Lower leg skin (tissue), 4 donors: ENCODE data around the gene EVL. TPM values are rescaled to one million over a fixed set of nuclear protein-coding genes. Genes with fewer than 3 reads are reported as not detected.

Source experiments
- DNase-seq, 2 donors: peaks; one replicate each; pipeline ENCODE4 v3.0.0-alpha.2; 2019; ENCODE audit warnings: low spot score in 2 of 2
- H3K4me3 ChIP-seq: fragments of 200-600 bp; sonication (generic); 2 replicates; pipeline ENCODE4 v1.5.1; 2017; ENCODE audit warnings: mild to moderate bottlenecking, low read depth; ENCODE audit not compliant: poor library complexity, severe bottlenecking
- CTCF ChIP-seq, 3 donors: fragments of 450-650 bp; IDR thresholded peaks; one replicate each; pipeline ENCODE4 v1.5.1; 2016; ENCODE audit warnings: antibody characterized with exemption in 3 of 3, mild to moderate bottlenecking in 3 of 3, moderate library complexity in 2 of 3
- POLR2A ChIP-seq, 2 donors: fragments of 450-650 bp; IDR thresholded peaks; one replicate each; pipeline ENCODE4 v1.6.1; 2016 to 2017; ENCODE audit warnings: antibody characterized with exemption in 2 of 2, mild to moderate bottlenecking in 1 of 2, moderate library complexity in 1 of 2
- WGBS, 2 donors: methylation state at CpG; one replicate each; pipeline ENCODE4 v1.1.5; 2018; 5-methylcytosine and 5-hydroxymethylcytosine counted together
- intact Hi-C: fragments of 100-400 bp; cut with DNase I; formaldehyde crosslinking; loops from one replicate; pipeline ENCODE4 v1.15.0; 2023; ENCODE audit warnings: low total_unique reads
- total RNA-seq, 4 donors: library from RNA; depleted of rRNA; stranded (reverse); fragments of >200 nt; gene quantifications; one replicate each; pipeline ENCODE4 v1.1.0, GENCODE V29; 2016

The EVL gene
- total RNA-seq, 4 donors from 2014 or later: 26.4 to 51.4 (median 40.9) TPM

- no peak overlapping the region for H3K4me3 ChIP-seq
- intact Hi-C loops: no loop called here
- DNase-seq: no peak
- no peak for TF ChIP-seq CTCF (IDR thresholded peaks at IDR 0.05)
- no peak for TF ChIP-seq POLR2A (IDR thresholded peaks at IDR 0.05)
- 63 to 78% methylated on average over 4 of the region's 4 CpGs for WGBS, 2 donors
Measured at GRCh38 chr14:100075681-100076080, 10.5 kb downstream of the EVL start.

GRCh38 chr14:100076133-100076532 is 10.9 kb downstream of the EVL start:
- intact Hi-C loops: no loop called here
- peak in 1 of 2 donors; percentile 34 for DNase-seq
- WGBS, 2 donors: 77 to 85% methylated on average over 5 of the region's 5 CpGs
- H3K4me3 ChIP-seq: no peak overlapping the region
- no peak for TF ChIP-seq CTCF (IDR thresholded peaks at IDR 0.05)
- no peak for TF ChIP-seq POLR2A (IDR thresholded peaks at IDR 0.05)

DNA sequence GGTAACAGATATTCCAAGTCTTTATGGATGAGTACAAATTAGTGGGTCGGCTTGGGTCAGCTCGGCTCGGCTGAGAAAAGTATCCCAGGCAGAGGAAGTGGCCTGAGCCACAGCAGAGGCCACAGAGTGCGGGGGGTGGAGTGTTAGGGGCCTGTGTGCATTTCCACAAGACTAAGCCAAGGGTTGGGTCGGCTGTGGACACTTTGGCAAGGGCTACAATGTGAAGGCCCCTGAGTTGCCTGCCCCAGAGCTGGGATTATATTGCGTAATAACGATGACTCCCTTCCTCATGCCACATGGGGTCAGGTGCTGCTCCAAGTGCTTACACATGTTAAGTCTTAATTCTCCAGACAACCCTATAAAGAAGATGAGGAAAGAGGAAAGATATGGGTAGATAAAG is 11.4 kb downstream of the EVL start:
- intact Hi-C loops: no loop called here
- DNase-seq: peak; percentile 59 to 93
- WGBS, 2 donors: 55 to 62% methylated on average over 7 of the region's 7 CpGs
- TF ChIP-seq POLR2A (IDR thresholded peaks at IDR 0.05) (no peak), CTCF (IDR thresholded peaks at IDR 0.05) (no peak)
- no peak overlapping the region for H3K4me3 ChIP-seq

DNA sequence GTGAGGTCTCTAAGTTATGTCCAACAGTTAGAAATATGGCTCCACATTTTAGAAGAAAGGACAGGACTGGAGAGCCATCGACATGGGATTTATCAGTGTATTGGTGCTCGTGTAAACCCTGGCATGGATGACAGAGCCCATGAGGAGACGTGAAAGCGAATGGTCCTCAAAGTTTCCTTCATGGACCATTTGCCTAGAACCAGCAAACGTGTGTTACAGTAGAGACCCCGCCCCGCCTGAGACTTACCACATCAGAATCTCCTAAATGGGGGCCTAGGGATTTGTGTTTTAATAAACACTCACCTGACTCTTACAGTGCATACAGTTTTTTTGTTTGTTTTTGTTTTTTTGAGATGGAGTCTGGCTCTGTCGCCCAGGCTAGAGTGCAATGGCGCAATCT is 12.2 kb downstream of the EVL start:
- H3K4me3 ChIP-seq: no peak overlapping the region
- TF ChIP-seq CTCF (IDR thresholded peaks at IDR 0.05) (no peak), POLR2A (IDR thresholded peaks at IDR 0.05) (no peak)
- intact Hi-C loops: no loop called here
- DNase-seq: peak in 1 of 2 donors; percentile 52
- 94 to 95% methylated on average over 9 of the region's 9 CpGs for WGBS, 2 donors

DNA sequence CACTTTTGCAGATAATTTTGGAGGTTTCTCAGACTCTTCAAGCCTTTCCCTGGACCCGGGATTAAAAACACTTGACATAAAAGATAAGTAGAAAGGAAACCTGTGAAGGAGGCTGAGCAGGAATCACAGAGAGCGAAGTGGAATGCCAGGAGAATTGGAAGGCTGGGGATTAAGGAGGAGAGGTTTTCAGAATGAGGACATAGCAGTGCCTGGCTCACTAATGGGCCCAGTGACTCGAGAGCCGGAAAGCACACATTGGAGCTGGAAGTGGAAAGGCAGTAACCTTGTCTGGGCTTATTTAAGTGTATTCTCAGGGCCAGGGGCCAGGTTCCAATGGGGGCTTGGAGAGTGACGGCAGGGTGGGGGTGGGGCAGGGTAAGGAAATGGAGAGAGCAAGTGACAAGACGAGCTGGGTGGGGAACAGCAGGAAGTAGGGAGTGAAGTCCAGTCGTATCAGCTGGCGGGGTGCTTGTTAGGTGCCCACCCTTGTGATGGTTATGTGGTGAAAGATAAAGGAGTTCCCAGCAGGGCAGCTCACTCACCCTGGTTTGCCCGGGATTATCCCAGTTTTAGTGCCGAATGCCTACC is 13.1 kb downstream of the EVL start:
- intact Hi-C loops: no loop called here
- TF ChIP-seq CTCF (IDR thresholded peaks at IDR 0.05) (no peak), POLR2A (IDR thresholded peaks at IDR 0.05) (no peak)
- no peak overlapping the region for H3K4me3 ChIP-seq
- DNase-seq: peak in 1 of 2 donors; percentile 67
- 76 to 82% methylated on average over 10 of the region's 10 CpGs for WGBS, 2 donors
